GM21619 (cell line): ENCODE results near the gene LOXHD1.

Experiments used
- ATAC-seq: cut with Tn5 transposase; IDR thresholded peaks from one replicate; pipeline ENCODE4 v1.9.1; 2021; ENCODE audit not compliant: unreplicated experiment

The LOXHD1 gene

DNA sequence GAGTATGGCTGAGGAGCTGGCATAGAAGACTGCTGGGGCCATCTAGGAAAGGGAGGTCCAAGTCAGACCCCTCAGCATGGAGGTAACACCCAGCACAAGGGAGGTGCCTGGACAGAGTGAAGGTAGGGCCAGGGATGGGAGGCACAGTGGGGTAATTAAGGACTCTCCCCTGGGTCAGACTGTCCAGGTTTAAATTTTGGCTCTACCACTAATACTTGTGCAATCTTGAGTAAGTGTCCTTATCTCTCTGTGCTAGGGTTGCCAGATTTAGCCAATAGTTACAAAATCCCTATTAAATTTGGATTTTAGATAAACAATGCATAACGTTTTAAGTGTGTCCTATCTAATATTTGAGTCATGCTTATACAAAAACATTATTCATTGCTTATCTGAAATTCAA, 109.5 kb downstream of the LOXHD1 start:
- no peak for ATAC-seq

GRCh38 chr18:46546111-46546640, 110.8 kb downstream of the LOXHD1 start:
- ATAC-seq = no peak

DNA sequence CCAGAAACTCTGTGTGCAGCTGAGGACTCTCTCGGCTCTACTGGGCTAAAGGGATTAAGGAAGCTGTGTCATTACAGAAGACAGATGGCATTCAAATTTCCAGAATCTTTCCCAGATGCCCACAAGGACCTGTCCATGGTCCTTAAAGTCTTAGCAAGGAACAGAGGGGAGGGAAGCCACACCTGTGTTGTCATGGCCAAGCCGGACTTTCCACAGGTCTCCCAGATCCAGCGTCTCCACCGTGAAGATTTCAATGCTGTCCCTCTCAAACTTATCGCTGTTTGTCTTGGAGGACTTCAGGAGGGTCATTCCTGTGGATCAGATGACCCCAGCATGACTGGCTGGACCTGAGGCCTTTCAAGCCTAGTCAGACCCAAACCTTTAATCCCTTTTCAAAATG, 114.5 kb downstream of the LOXHD1 start:
- ATAC-seq = no peak

DNA sequence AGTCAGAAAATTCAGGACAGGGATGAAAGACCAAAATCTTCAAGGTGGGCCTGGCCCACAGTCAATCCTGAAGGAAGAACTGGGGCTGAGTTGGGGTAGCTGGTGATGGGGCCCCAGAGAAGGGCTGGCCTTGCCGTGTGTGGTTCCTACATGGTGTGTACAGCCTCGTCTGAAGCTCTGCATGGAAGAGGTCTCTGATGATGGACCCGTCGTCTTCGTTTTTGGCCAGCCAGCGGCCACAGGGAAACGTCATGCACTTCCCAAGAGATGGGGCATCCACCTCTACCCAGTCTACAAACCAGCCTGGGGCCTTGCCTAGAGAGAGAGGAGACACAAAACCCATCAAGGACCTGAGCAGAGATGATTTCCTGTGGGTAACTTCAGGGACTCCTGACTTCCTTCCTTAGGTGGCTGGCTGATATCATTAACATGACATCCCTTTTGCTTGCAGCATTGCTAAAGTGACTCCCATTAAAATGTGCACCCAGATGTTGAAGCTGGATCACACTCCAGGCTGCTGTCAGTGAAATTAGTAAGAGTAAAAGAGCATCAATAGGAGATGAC, 115.3 kb downstream of the LOXHD1 start:
- ATAC-seq = no peak

- no peak for ATAC-seq
Measured at GRCh38 chr18:46538376-46538775, 118.6 kb downstream of the LOXHD1 start.

- ATAC-seq = no peak
Measured at GRCh38 chr18:46536215-46536874, 120.7 kb downstream of the LOXHD1 start.

DNA sequence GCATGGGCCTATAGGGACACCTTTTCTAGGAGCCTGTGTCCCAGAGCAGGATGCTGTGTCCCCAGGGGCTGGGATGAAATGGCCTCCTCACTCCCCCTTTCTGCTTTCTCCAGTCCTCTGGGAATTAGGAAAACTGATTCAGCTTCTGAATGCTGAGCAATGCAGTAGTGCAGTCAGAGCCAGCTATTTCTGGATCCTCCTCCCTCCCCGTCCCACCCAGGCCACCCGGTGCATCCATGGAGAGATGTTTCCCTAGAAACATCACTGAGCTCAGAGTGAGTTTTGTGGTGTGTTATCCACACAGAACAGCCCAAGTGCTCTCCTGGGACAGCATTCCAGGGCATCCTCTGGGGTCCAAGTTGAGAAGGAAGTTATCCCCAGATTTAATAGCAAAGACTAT, 125.5 kb downstream of the LOXHD1 start:
- no peak for ATAC-seq

- no peak for ATAC-seq
Measured at GRCh38 chr18:46528037-46528436, 129.0 kb downstream of the LOXHD1 start.

DNA sequence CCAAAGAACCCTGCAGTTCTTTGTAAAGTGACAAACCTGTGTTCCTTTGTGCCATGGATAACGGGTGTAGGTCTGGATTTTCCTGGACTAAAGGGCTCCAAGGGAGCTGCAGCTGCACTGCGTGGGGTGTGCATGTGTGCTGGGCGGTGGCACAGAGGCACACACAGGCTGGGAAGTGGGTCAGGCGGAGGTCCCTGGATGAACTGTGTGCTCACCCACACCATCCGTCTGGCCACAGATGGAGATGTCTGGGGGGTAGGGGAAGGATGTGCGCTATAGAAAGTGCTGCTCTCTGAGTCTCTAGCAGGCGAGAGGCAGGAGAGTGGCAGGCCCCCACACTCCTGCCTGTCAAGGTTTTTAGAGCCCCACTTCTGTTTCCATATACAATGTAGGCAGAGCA, 137.2 kb downstream of the LOXHD1 start:
- no peak for ATAC-seq

GRCh38 chr18:46518438-46518837, 138.6 kb downstream of the LOXHD1 start:
- no peak for ATAC-seq

- ATAC-seq = no peak
Measured at GRCh38 chr18:46516555-46516954, 140.5 kb downstream of the LOXHD1 start.

- no peak for ATAC-seq
Measured at GRCh38 chr18:46510386-46510785, 146.6 kb downstream of the LOXHD1 start.

DNA sequence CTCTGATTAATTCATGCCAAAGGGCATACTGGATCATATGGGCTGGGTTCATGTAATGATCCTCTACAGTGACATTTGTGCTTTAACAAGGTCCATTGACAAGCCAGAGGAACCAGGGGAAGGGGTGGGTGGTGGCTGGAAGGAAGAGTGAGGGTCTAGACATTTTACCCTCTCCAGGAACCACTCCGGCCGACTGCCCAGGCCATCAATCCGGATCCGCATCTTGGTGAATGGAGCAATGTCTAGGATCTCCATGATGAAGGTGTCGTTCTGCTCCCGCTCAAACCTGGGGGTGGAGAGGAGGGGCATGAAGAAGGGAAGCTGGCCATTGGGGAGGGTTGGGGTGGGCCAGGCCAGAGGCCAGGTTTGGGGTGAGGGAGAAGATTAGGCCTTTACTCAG, 147.5 kb downstream of the LOXHD1 start:
- ATAC-seq = no peak

DNA sequence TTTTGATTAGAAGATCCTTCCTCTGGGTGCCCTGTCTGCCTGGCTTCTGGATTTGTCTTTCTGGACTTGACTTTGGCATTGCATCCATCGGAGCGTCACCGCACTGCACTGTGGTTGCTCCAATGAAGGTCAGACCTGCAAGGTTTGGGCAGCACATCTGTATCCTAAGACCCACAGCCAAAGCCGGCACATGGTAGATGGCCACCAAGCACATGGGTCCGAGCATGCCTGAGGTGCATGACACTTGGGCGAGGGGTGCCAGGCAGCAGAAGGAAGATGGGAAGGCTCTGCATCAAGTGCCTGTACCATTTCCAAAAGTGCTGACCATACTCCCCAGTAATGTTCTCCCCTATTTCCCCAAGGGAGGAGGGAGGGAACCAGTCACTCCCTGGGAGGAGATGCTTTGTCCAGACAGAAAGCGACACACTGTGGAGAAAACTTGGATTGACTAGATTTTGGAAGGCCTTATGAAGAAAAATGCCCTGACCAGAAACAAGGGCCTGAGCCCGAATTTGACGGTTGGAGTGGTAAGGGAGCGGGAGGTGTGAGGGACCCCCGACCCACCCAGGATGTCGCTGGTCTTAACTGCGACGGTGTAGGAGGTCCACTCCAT, 149.9 kb downstream of the LOXHD1 start:
- no peak for ATAC-seq

DNA sequence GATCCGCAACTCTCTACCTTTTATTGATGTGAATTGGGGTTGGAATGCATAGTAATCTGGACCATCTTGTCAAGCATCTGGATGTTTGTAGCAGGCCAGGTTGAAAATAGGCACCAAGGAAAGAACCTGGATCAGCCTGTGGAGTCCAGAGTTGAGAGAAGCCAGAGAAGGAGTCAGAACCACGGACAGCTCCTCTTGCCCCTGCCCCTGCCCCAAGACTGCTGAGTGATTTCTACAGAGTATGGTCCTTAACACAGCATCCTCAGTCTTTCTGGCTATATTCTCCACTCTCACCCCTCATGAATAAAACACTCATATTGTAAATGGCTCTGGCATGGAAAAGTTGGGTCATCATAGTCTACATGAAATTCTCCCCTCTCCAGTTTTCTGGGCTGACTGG, 154.6 kb downstream of the LOXHD1 start:
- ATAC-seq = no peak

GRCh38 chr18:46497129-46497528, 159.9 kb downstream of the LOXHD1 start:
- no peak for ATAC-seq

GRCh38 chr18:46488471-46489213, 168.4 kb downstream of the LOXHD1 start:
- ATAC-seq = no peak

- no peak for ATAC-seq
Measured at GRCh38 chr18:46485675-46486194, 171.3 kb downstream of the LOXHD1 start.

GRCh38 chr18:46484971-46485370, 172.0 kb downstream of the LOXHD1 start:
- no peak for ATAC-seq

DNA sequence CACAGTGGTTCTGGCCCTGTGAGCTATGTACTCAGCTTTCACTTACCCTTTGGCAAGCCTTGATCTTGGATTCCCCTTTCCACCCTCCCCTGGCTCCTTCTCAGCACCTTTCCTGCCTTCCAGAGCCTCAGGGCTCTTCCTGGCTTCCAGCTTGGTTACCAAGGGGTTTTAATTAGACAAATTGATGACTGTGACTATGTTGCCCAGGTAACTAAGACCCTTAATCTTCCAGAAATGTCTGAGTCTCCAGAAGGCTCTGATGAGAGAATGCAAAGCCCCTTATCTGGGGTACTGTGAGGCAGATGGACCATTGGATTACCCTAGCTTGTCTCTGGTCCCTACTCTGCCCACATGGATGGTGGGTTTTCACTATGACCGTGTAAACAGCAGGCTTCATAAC, 174.2 kb downstream of the LOXHD1 start:
- ATAC-seq = no peak

DNA sequence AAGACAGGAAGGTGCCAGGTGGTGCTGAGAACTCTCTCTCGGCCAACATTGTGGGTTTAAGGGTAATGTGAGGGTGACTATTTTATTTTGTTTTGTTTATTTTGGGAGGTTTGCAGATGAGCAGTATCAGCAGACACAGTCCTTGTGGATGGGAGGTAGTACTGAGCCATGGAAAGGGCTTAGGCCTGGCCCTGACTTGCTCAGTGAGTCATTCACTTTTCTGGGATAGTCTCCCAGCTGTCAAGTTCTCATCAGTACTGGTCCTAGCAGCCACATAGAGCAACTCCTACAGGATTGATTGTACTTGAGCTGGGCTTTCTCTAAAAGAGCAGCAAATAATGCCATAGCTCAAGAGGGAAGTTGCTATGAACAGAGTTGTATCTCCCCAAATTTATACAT, 175.2 kb downstream of the LOXHD1 start:
- ATAC-seq = no peak
